Measurements from ENCODE around the gene PEX5. TPM values are rescaled to one million over a fixed set of nuclear protein-coding genes. Genes with fewer than 3 reads are reported as not detected.

The PEX5 gene
- total RNA-seq, 1 donor from 2014 or later = 25.5 TPM

- DNase-seq (ENCODE audit: low spot score) = no peak
- H3K27me3 Mint-ChIP-seq (ENCODE audit: low read depth) = peaks cover 6% of the 10 kb centered on the region
- peaks cover 53% of the 10 kb centered on the region for H3K9me3 Mint-ChIP-seq (ENCODE audit: low read depth)
Measured at GRCh38 chr12:7169951-7170350, 19.5 kb upstream of the PEX5 start.

DNA sequence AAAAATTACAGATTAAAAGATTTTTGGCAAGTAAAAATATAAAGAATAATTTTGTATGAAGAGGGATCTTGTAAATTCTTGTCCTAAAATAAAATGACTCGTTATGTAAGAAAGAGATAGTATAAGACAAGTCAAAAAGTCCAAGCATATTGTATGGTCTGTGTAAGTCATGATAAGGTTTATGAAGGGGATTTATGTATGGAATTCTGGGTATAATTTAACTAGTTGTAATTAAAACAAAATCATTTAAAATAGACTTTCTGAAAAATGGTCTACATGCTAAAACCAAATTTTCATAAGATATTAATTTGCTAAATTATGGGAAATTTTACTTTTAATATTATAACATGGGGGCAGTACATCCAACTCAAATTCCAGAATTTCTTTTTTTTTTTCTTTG lies 17.6 kb upstream of the PEX5 start:
- Mint-ChIP-seq H3K36me3 (ENCODE audit: low read depth) (peaks cover 4% of the 10 kb centered on the region), H3K4me3 (ENCODE audit: unreplicated experiment) (no peak overlapping the region), H3K27me3 (ENCODE audit: low read depth) (peaks cover 13% of the 10 kb centered on the region), H3K4me1 (ENCODE audit: low read depth) (no peaks in the 10 kb centered on the region), H3K9me3 (ENCODE audit: low read depth) (peaks cover 54% of the 10 kb centered on the region), H3K27ac (ENCODE audit: unreplicated experiment) (no peak overlapping the region)
- DNase-seq (ENCODE audit: low spot score) = no peak
- TF ChIP-seq, protein P1, sequence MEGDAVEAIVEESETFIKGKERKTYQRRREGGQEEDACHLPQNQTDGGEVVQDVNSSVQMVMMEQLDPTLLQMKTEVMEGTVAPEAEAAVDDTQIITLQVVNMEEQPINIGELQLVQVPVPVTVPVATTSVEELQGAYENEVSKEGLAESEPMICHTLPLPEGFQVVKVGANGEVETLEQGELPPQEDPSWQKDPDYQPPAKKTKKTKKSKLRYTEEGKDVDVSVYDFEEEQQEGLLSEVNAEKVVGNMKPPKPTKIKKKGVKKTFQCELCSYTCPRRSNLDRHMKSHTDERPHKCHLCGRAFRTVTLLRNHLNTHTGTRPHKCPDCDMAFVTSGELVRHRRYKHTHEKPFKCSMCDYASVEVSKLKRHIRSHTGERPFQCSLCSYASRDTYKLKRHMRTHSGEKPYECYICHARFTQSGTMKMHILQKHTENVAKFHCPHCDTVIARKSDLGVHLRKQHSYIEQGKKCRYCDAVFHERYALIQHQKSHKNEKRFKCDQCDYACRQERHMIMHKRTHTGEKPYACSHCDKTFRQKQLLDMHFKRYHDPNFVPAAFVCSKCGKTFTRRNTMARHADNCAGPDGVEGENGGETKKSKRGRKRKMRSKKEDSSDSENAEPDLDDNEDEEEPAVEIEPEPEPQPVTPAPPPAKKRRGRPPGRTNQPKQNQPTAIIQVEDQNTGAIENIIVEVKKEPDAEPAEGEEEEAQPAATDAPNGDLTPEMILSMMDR (IDR thresholded peaks at IDR 0.05) = no peak

More at GRCh38 chr12:7169951-7170350, 19.5 kb upstream of the PEX5 start:
- no peak overlapping the region for H3K4me3 Mint-ChIP-seq (ENCODE audit: unreplicated experiment)
- TF ChIP-seq, protein P1 (IDR thresholded peaks at IDR 0.05) = no peak
- H3K27ac Mint-ChIP-seq (ENCODE audit: unreplicated experiment) = no peak overlapping the region
- peaks cover 4% of the 10 kb centered on the region for H3K36me3 Mint-ChIP-seq (ENCODE audit: low read depth)
- H3K4me1 Mint-ChIP-seq (ENCODE audit: low read depth) = no peaks in the 10 kb centered on the region

DNA sequence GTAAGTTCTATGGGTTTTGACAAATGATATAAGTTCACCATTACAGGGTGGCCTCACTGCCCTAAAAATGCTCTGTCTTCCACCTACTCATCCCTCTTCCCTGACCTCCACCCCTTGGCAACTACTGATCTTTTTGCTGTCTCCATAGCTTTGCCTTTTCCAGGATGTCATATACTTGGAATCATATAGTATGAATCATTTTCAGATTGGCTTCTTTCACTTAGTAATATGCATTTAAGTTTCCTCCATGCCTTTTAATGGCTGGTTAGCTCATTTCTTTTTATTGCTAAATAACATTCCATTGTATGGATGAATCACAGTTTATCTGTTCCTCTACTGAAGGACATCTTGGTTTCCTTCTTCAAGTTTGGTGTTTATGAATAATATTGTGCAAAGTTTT lies 14.0 kb upstream of the PEX5 start:
- Mint-ChIP-seq H3K4me3 (ENCODE audit: unreplicated experiment) (no peak overlapping the region), H3K36me3 (ENCODE audit: low read depth) (no peaks in the 10 kb centered on the region), H3K27ac (ENCODE audit: unreplicated experiment) (no peak overlapping the region), H3K4me1 (ENCODE audit: low read depth) (no peaks in the 10 kb centered on the region), H3K27me3 (ENCODE audit: low read depth) (peaks cover 23% of the 10 kb centered on the region), H3K9me3 (ENCODE audit: low read depth) (peaks cover 37% of the 10 kb centered on the region)
- DNase-seq (ENCODE audit: low spot score) = no peak
- TF ChIP-seq, protein P1 (IDR thresholded peaks at IDR 0.05) = no peak

- H3K36me3 Mint-ChIP-seq (ENCODE audit: low read depth) = no peaks in the 10 kb centered on the region
- H3K9me3 Mint-ChIP-seq (ENCODE audit: low read depth) = peaks cover 28% of the 10 kb centered on the region
- peaks cover 23% of the 10 kb centered on the region for H3K27me3 Mint-ChIP-seq (ENCODE audit: low read depth)
- H3K4me1 Mint-ChIP-seq (ENCODE audit: low read depth) = no peaks in the 10 kb centered on the region
- H3K27ac Mint-ChIP-seq (ENCODE audit: unreplicated experiment) = no peak overlapping the region
- TF ChIP-seq, protein P1 (IDR thresholded peaks at IDR 0.05) = no peak
- DNase-seq (ENCODE audit: low spot score) = no peak
- no peak overlapping the region for H3K4me3 Mint-ChIP-seq (ENCODE audit: unreplicated experiment)
Measured at GRCh38 chr12:7176595-7176994, 12.9 kb upstream of the PEX5 start.

DNA sequence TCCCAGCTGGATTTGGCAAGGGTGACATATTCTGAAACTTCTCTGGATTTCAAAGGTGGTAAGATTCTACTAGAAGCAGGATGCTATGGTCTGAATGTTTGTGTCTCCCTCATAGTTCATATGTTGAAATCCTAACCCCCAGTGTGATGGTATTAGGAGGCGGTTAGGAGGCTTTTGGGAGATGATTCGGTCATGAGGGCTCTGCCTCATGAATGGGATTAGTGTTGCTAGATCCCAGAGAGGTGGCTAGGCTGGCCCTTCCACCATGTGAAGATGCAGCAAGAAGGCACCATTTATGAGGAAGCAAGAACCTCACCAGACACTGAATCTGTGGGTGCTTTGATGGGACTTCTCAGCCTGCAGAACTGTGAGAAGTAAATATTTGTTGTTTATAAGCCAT lies 11.0 kb upstream of the PEX5 start:
- Mint-ChIP-seq H3K4me3 (ENCODE audit: unreplicated experiment) (no peak overlapping the region), H3K27me3 (ENCODE audit: low read depth) (peaks cover 18% of the 10 kb centered on the region), H3K27ac (ENCODE audit: unreplicated experiment) (no peak overlapping the region), H3K4me1 (ENCODE audit: low read depth) (no peaks in the 10 kb centered on the region), H3K9me3 (ENCODE audit: low read depth) (peaks cover 14% of the 10 kb centered on the region), H3K36me3 (ENCODE audit: low read depth) (no peaks in the 10 kb centered on the region)
- TF ChIP-seq, protein P1 (IDR thresholded peaks at IDR 0.05) = no peak
- no peak for DNase-seq (ENCODE audit: low spot score)
